Mononuclear cell (primary cell): ENCODE data around the gene PROSER2. TPM values are rescaled to one million over a fixed set of nuclear protein-coding genes. Genes with fewer than 3 reads are reported as not detected.
"Not testable (repeated sequence)": the region's sequence is repeated elsewhere in the genome, so short reads cannot be mapped to it uniquely, and the experiment has no call there.

Source experiments
- H3K27me3 ChIP-seq: 2 replicates; pipeline ENCODE4 v1.6.0; 2011; ENCODE audit warnings: low read length, control low read depth; ENCODE audit not compliant: insufficient read depth
- H3K4me1 ChIP-seq: 2 replicates; pipeline ENCODE4 v1.5.1; 2011; ENCODE audit warnings: mild to moderate bottlenecking, low read length, control low read depth; ENCODE audit not compliant: insufficient read depth
- H3K4me3 ChIP-seq: 2 replicates; pipeline ENCODE4 v1.5.1; 2011; ENCODE audit warnings: mild to moderate bottlenecking, low read length, moderate library complexity
- H3K9me3 ChIP-seq: 2 replicates; pipeline ENCODE4 v1.5.1; 2011; ENCODE audit warnings: low read depth, mild to moderate bottlenecking, control low read depth, low read length
- total RNA-seq: library from RNA; depleted of rRNA; stranded (reverse); fragments of >200 nt; gene quantifications from one replicate; pipeline ENCODE4 v1.2.3, GENCODE V29; 2012

The PROSER2 gene
- total RNA-seq, 1 donor: 4.7 TPM

- H3K9me3 ChIP-seq: no peaks in the 10 kb centered on the region
- no peak overlapping the region for H3K4me3 ChIP-seq
- H3K4me1 ChIP-seq: peaks cover 8% of the 10 kb centered on the region
- H3K27me3 ChIP-seq: no peaks in the 10 kb centered on the region
Observed at GRCh38 chr10:11877591-11877905, 54.4 kb downstream of the PROSER2 start.

DNA sequence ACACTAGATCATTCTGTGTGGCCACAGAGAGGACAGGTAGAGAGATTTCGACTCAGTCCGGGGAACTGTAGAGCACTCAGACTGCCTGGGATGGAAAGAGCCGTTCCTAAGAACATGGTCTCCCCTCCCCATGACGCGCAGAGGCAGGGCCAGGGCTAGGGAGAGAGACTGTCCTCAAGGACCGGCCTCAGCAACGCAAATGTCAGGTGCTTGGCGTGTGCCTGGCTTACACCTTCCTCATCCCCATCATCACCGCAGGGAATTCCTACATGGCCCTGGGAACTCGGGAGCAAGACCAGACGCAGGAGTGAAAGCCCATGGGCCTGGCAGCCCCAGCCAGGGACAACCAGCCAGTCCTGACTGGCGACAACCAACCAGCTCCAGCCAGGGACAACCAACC is 55.6 kb downstream of the PROSER2 start:
- H3K9me3 ChIP-seq: no peaks in the 10 kb centered on the region
- peaks cover 8% of the 10 kb centered on the region for H3K4me1 ChIP-seq
- H3K27me3 ChIP-seq: no peaks in the 10 kb centered on the region
- H3K4me3 ChIP-seq: no peak overlapping the region

DNA sequence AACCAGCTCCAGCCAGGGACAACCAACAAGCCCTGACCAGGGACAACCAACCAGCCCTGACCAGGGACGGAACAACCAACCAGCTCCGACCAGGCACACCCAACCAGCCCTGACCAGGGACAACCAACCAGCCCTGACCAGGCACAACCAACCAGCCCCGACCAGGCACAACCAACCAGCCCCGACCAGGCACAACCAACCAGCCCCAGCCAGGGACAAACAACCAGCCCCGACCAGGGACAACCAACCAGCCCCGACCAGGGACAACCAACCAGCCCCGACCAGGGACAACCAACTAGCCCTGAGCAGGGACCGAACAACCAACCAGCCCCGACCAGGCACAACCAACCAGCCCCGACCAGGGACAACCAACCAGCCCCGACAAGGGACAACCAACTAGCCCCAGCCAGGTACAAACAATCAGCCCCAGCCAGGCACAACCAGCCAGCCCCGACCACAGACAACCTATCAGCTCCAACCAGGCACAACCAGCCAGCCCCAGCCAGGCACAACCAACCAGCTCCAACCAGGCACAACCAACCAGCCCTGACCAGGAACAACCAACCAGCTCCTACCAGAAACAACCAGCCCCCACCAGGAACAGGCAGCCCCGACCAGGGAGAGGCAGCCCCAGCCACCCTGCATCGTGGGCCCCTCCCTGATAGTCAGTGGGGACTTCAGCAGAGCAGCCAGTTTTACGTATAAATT is 56.4 kb downstream of the PROSER2 start:
- H3K4me3 ChIP-seq: no peak overlapping the region
- no peaks in the 10 kb centered on the region for H3K9me3 ChIP-seq

GRCh38 chr10:11880151-11881029 is 57.2 kb downstream of the PROSER2 start:
- no peaks in the 10 kb centered on the region for H3K9me3 ChIP-seq
- H3K27me3 ChIP-seq: no peaks in the 10 kb centered on the region
- no peaks in the 10 kb centered on the region for H3K4me1 ChIP-seq
- H3K4me3 ChIP-seq: no peak overlapping the region

More for the DNA sequence above, 56.4 kb downstream of the PROSER2 start:
- H3K4me1 ChIP-seq: peaks cover 5% of the 10 kb centered on the region
- H3K27me3 ChIP-seq: no peaks in the 10 kb centered on the region

GRCh38 chr10:11881030-11881476 is 57.9 kb downstream of the PROSER2 start:
- H3K4me1 ChIP-seq: no peaks in the 10 kb centered on the region
- H3K9me3 ChIP-seq: no peaks in the 10 kb centered on the region
- no peaks in the 10 kb centered on the region for H3K27me3 ChIP-seq
- no peak overlapping the region for H3K4me3 ChIP-seq

- no peak overlapping the region for H3K4me3 ChIP-seq
- no peaks in the 10 kb centered on the region for H3K9me3 ChIP-seq
- no peaks in the 10 kb centered on the region for H3K27me3 ChIP-seq
- no peaks in the 10 kb centered on the region for H3K4me1 ChIP-seq
Observed at GRCh38 chr10:11881477-11882417, 58.6 kb downstream of the PROSER2 start.

- Histone ChIP-seq H3K27me3 (no peaks in the 10 kb centered on the region), H3K9me3 (no peaks in the 10 kb centered on the region), H3K4me3 (no peak overlapping the region), H3K4me1 (no peaks in the 10 kb centered on the region)
Observed at GRCh38 chr10:11882646-11883375, 59.7 kb downstream of the PROSER2 start.

GRCh38 chr10:11884706-11885423 is 61.7 kb downstream of the PROSER2 start:
- H3K27me3 ChIP-seq: no peaks in the 10 kb centered on the region
- H3K4me3 ChIP-seq: no peak overlapping the region
- H3K4me1 ChIP-seq: no peaks in the 10 kb centered on the region
- no peaks in the 10 kb centered on the region for H3K9me3 ChIP-seq

DNA sequence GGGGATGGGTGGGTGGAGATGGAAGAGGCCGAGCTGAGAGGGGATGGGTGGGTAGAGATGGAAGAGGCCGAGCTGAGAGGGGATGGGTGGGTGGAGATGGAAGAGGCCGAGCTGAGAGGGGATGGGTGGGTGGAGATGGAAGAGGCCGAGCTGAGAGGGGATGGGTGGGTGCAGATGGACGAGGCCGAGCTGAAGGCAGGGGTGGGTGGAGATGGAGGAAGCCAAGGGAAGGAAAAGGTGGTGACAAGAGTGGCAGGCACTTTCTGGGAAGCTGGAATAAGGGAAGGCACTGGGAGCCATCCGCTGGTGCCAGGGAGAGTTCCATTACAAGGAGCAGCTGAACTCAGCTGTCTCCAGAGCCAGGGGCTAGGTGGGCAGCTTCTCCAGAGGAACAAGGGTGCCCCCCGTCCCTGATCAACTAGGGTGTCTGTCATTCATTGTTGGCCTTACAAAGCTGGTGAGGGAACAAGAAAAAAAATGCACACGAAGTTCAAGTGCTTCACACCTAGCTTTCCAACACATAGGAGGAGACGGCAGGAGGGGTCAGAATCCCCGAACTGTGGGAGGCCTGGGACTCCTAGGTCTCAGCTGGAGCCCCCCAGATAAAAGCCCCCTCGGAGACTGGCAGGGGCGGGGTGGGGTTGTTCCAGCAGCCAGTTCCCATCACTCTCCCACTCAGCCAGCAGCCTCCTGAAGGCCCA is 62.4 kb downstream of the PROSER2 start:
- Histone ChIP-seq H3K9me3 (no peaks in the 10 kb centered on the region), H3K4me1 (no peaks in the 10 kb centered on the region), H3K4me3 (no peak overlapping the region), H3K27me3 (no peaks in the 10 kb centered on the region)

DNA sequence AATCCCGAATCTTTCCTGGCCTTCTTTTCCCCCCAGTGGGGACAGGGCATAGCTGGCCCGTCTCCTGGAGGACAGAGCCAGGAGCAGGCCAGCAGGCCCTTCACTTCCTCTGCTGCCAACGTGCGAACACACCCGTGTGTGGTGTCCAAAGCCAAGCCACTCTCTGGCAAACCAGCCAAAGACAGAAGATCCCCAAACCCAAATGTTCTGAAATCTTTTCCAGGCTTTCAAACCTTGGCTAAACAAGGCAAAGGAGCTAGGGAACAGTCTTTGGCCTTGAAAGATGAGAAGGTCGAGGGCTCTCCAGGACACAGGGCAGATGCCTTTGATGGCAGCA is 63.0 kb downstream of the PROSER2 start:
- no peaks in the 10 kb centered on the region for H3K27me3 ChIP-seq
- H3K9me3 ChIP-seq: no peaks in the 10 kb centered on the region
- no peak overlapping the region for H3K4me3 ChIP-seq
- no peaks in the 10 kb centered on the region for H3K4me1 ChIP-seq

GRCh38 chr10:11886851-11887250 is 63.7 kb downstream of the PROSER2 start:
- no peak overlapping the region for H3K4me3 ChIP-seq
- H3K27me3 ChIP-seq: no peaks in the 10 kb centered on the region
- no peaks in the 10 kb centered on the region for H3K4me1 ChIP-seq
- no peaks in the 10 kb centered on the region for H3K9me3 ChIP-seq

GRCh38 chr10:11887381-11888227 is 64.4 kb downstream of the PROSER2 start:
- no peaks in the 10 kb centered on the region for H3K27me3 ChIP-seq
- no peak overlapping the region for H3K4me3 ChIP-seq
- H3K9me3 ChIP-seq: no peaks in the 10 kb centered on the region
- H3K4me1 ChIP-seq: no peaks in the 10 kb centered on the region

DNA sequence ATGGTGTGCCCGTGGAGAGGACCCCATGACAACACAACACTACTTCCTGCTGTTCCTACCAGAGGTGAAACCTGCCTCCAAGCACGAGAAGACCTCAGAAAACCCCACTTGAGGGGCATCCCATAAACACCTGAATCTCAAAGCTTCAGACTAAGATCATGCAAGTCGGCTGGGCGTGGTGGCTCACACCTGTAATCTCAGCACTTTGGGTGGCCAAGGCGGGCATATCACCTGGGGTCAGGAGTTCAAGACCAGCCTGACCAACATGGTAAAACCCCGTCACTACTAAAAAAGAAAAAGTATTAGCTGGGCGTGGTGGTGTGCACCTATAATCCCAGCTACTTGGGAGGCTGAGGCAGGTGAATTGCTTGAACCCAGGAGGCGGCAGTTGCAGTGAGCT is 66.1 kb downstream of the PROSER2 start:
- H3K9me3 ChIP-seq, H3K4me1 ChIP-seq, H3K4me3 ChIP-seq, H3K27me3 ChIP-seq: not testable (repeated sequence)
